Smooth muscle cell (in vitro differentiated cells): ENCODE measurements around the gene CCDC57. TPM values are rescaled to one million over a fixed set of nuclear protein-coding genes. Genes with fewer than 3 reads are reported as not detected.
A peak's percentile ranks its signal among the peaks of the same experiment; 100 is the strongest.

ENCODE experiments used
- DNase-seq: peaks from one replicate; lab custom pipeline; 2025; ENCODE audit not compliant: unreplicated experiment; lab: John Stamatoyannopoulos, UW
- H2AFZ ChIP-seq: fragments of 200-600 bp; sonication (generic); 2 replicates; pipeline ENCODE4 v1.6.0; 2016; ENCODE audit warnings: antibody characterized with exemption, low read depth, mild to moderate bottlenecking
- H3F3A ChIP-seq: fragments of 200-600 bp; sonication (generic); 2 replicates; pipeline ENCODE4 v1.6.0; 2017; ENCODE audit warnings: antibody characterized with exemption, low read depth
- H3K27ac ChIP-seq: fragments of 200-600 bp; sonication (generic); 2 replicates; pipeline ENCODE4 v1.5.1; 2016; ENCODE audit warnings: low read depth, mild to moderate bottlenecking
- H3K27me3 ChIP-seq: fragments of 200-600 bp; sonication (generic); 2 replicates; pipeline ENCODE4 v1.6.1; 2016; ENCODE audit warnings: low read depth, mild to moderate bottlenecking
- H3K36me3 ChIP-seq: fragments of 200-600 bp; sonication (generic); 2 replicates; pipeline ENCODE4 v1.5.1; 2016; ENCODE audit warnings: low read depth
- H3K4me1 ChIP-seq: fragments of 200-600 bp; sonication (generic); 2 replicates; pipeline ENCODE4 v1.5.1; 2016; ENCODE audit warnings: low read depth
- H3K4me2 ChIP-seq: fragments of 200-600 bp; sonication (generic); 2 replicates; pipeline ENCODE4 v1.6.0; 2016; ENCODE audit warnings: mild to moderate bottlenecking
- H3K4me3 ChIP-seq: fragments of 200-600 bp; sonication (generic); 2 replicates; pipeline ENCODE4 v1.5.1; 2016; ENCODE audit warnings: mild to moderate bottlenecking
- H3K79me2 ChIP-seq: fragments of 200-600 bp; sonication (generic); 2 replicates; pipeline ENCODE4 v1.6.0; 2016; ENCODE audit warnings: low read depth, mild to moderate bottlenecking
- H3K9ac ChIP-seq: fragments of 200-600 bp; sonication (generic); 2 replicates; pipeline ENCODE4 v1.6.0; 2016; ENCODE audit warnings: low read depth
- H3K9me3 ChIP-seq: fragments of 200-600 bp; sonication (generic); replicated peaks from 2 replicates; pipeline ENCODE4 v1.5.1; 2016; ENCODE audit warnings: low read depth
- H4K20me1 ChIP-seq: fragments of 200-600 bp; sonication (generic); 2 replicates; pipeline ENCODE4 v1.6.0; 2016; ENCODE audit warnings: low read depth
- CTCF ChIP-seq: fragments of 200-600 bp; sonication (generic); IDR thresholded peaks from 2 replicates; pipeline ENCODE4 v1.5.1; 2017; ENCODE audit warnings: borderline replicate concordance, mild to moderate bottlenecking, antibody characterized with exemption; ENCODE audit not compliant: insufficient read depth, poor library complexity, severe bottlenecking
- WGBS: methylation state at CpG from one replicate; pipeline ENCODE4 v1.1.7; 2016; ENCODE audit warnings: low lambda C conversion rate; 5-methylcytosine and 5-hydroxymethylcytosine counted together
- polyA plus RNA-seq: library from polyadenylated mRNA; unstranded; fragments of >200 nt; fragmentation: Nextera tagmentation; extraction: Ambion mirVana; gene quantifications from 2 replicates; pipeline ENCODE4 v1.2.1, GENCODE V29; 2016
- total RNA-seq: library from RNA; depleted of rRNA; stranded (reverse); fragments of >200 nt; gene quantifications from 2 replicates; pipeline ENCODE4 v1.2.3, GENCODE V29; 2014

CCDC57 gene
- total and polyA plus RNA-seq, 2 experiments from 2014 or later = 18.3 to 23.1 TPM

- no peaks in the 10 kb centered on the region for H3K36me3 ChIP-seq
- H3K4me2 ChIP-seq = no peak overlapping the region
- 84% methylated on average over 10 of the region's 10 CpGs for WGBS
- TF ChIP-seq CTCF = no peak
- no peak overlapping the region for H3K4me3 ChIP-seq
- H2AFZ ChIP-seq = no peak overlapping the region
- H3K79me2 ChIP-seq = peaks cover 17% of the 10 kb centered on the region
- no peaks in the 10 kb centered on the region for H3K9me3 ChIP-seq
- H3K9ac ChIP-seq = no peak overlapping the region
- peaks cover 13% of the 10 kb centered on the region for H3F3A ChIP-seq
- H3K27me3 ChIP-seq = no peaks in the 10 kb centered on the region
- no peak overlapping the region for H3K27ac ChIP-seq
- peaks cover 15% of the 10 kb centered on the region for H4K20me1 ChIP-seq
- DNase-seq = no peak
- peaks cover 56% of the 10 kb centered on the region for H3K4me1 ChIP-seq
Observed at GRCh38 chr17:82101301-82101715, 111.3 kb downstream of the CCDC57 start.

- Histone ChIP-seq H3K79me2 (peaks cover 23% of the 10 kb centered on the region), H3K27me3 (no peaks in the 10 kb centered on the region), H3F3A (peaks cover 13% of the 10 kb centered on the region), H2AFZ (no peak overlapping the region), H3K4me2 (peak overlapping the region; percentile 100), H3K36me3 (no peaks in the 10 kb centered on the region), H3K9me3 (no peaks in the 10 kb centered on the region), H4K20me1 (peaks cover 21% of the 10 kb centered on the region), H3K27ac (no peak overlapping the region), H3K9ac (no peak overlapping the region), H3K4me3 (no peak overlapping the region), H3K4me1 (peaks cover 56% of the 10 kb centered on the region)
- 91% methylated on average over 33 of the region's 35 CpGs for WGBS
- no peak for TF ChIP-seq CTCF
- DNase-seq = no peak
Observed at GRCh38 chr17:82100502-82101298, 111.9 kb downstream of the CCDC57 start.

GRCh38 chr17:82098939-82099763 lies 113.5 kb downstream of the CCDC57 start:
- no peak for TF ChIP-seq CTCF
- peaks cover 34% of the 10 kb centered on the region for H4K20me1 ChIP-seq
- WGBS = 11% methylated on average over 68 of the region's 80 CpGs
- H3K36me3 ChIP-seq = no peaks in the 10 kb centered on the region
- H3K27ac ChIP-seq = peak overlapping the region; percentile 64
- H3K4me3 ChIP-seq = peak overlapping the region; percentile 97
- DNase-seq = no peak
- peak overlapping the region; percentile 53 for H3K9ac ChIP-seq
- H3K4me1 ChIP-seq = peaks cover 49% of the 10 kb centered on the region
- H3K4me2 ChIP-seq = peak overlapping the region; percentile 100
- no peaks in the 10 kb centered on the region for H3K9me3 ChIP-seq
- no peaks in the 10 kb centered on the region for H3K27me3 ChIP-seq
- H2AFZ ChIP-seq = peak overlapping the region; percentile 16
- H3F3A ChIP-seq = peaks cover 11% of the 10 kb centered on the region
- peaks cover 38% of the 10 kb centered on the region for H3K79me2 ChIP-seq
